BLaER1 (cell line): ENCODE measurements around the gene ABCB9.

Experiments used
- H3K27ac ChIP-seq: shearing (Covaris generic); formaldehyde crosslinking; 2 replicates; pipeline ENCODE4 v1.8.1; 2022
- H3K27me3 ChIP-seq: shearing (Covaris generic); formaldehyde crosslinking; 2 replicates; pipeline ENCODE4 v1.8.1; 2022
- H3K36me3 ChIP-seq: shearing (Covaris generic); formaldehyde crosslinking; 2 replicates; pipeline ENCODE4 v1.8.1; 2022
- H3K4me1 ChIP-seq: shearing (Covaris generic); formaldehyde crosslinking; 2 replicates; pipeline ENCODE4 v1.8.1; 2022
- H3K4me2 ChIP-seq: shearing (Covaris generic); formaldehyde crosslinking; 2 replicates; pipeline ENCODE4 v1.8.1; 2022
- H3K4me3 ChIP-seq: shearing (Covaris generic); formaldehyde crosslinking; 2 replicates; pipeline ENCODE4 v1.8.1; 2022
- H3K9ac ChIP-seq: shearing (Covaris generic); formaldehyde crosslinking; 2 replicates; pipeline ENCODE4 v1.8.1; 2022
- H3K9me3 ChIP-seq: shearing (Covaris generic); formaldehyde crosslinking; 2 replicates; pipeline ENCODE4 v1.8.1; 2022
- H4K20me1 ChIP-seq: shearing (Covaris generic); formaldehyde crosslinking; 2 replicates; pipeline ENCODE4 v1.8.1; 2022
- Cebpa-rat ChIP-seq: shearing (Covaris generic); IDR thresholded peaks from 2 replicates; pipeline ENCODE4 v1.8.1; 2022

The ABCB9 gene

GRCh38 chr12:122882908-122883558, 83.2 kb downstream of the ABCB9 start:
- peak overlapping the region; percentile 65 for H3K9ac ChIP-seq
- H3K4me3 ChIP-seq: peak overlapping the region; percentile 38
- no peaks in the 10 kb centered on the region for H3K27me3 ChIP-seq

GRCh38 chr12:122880668-122881067, 85.6 kb downstream of the ABCB9 start:
- no peak overlapping the region for H3K4me3 ChIP-seq
- peak overlapping the region; percentile 96 for H3K4me2 ChIP-seq
- H3K27ac ChIP-seq: peak overlapping the region; percentile 66
- TF ChIP-seq Cebpa-rat: no peak
- no peaks in the 10 kb centered on the region for H3K27me3 ChIP-seq
- peaks cover 89% of the 10 kb centered on the region for H4K20me1 ChIP-seq
- H3K36me3 ChIP-seq: 0 out of 2 replicates have a peak, but pooled peaks cover 27% of the 10 kb centered on the region
- H3K4me1 ChIP-seq: peaks cover 99% of the 10 kb centered on the region
- peak overlapping the region; percentile 52; the same call in 1 of the 2 replicates for H3K9ac ChIP-seq
- H3K9me3 ChIP-seq: no peaks in the 10 kb centered on the region

More at GRCh38 chr12:122882908-122883558, 83.2 kb downstream of the ABCB9 start:
- no peak for TF ChIP-seq Cebpa-rat
- peak overlapping the region; percentile 96 for H3K4me2 ChIP-seq
- H3K36me3 ChIP-seq: 0 out of 2 replicates have a peak, but pooled peaks cover 22% of the 10 kb centered on the region
- peak overlapping the region; percentile 70 for H3K27ac ChIP-seq
- no peaks in the 10 kb centered on the region for H3K9me3 ChIP-seq
- peaks cover 99% of the 10 kb centered on the region for H3K4me1 ChIP-seq
- H4K20me1 ChIP-seq: peaks cover 85% of the 10 kb centered on the region

- no peaks in the 10 kb centered on the region for H3K9me3 ChIP-seq
- H3K4me3 ChIP-seq: no peak overlapping the region
- peak overlapping the region; percentile 66 for H3K27ac ChIP-seq
- H3K36me3 ChIP-seq: 0 out of 2 replicates have a peak, but pooled peaks cover 27% of the 10 kb centered on the region
- peak overlapping the region; percentile 52; the same call in 1 of the 2 replicates for H3K9ac ChIP-seq
- no peaks in the 10 kb centered on the region for H3K27me3 ChIP-seq
- H4K20me1 ChIP-seq: peaks cover 89% of the 10 kb centered on the region
- H3K4me1 ChIP-seq: peaks cover 100% of the 10 kb centered on the region
- TF ChIP-seq Cebpa-rat: no peak
- H3K4me2 ChIP-seq: peak overlapping the region; percentile 96
Measured at GRCh38 chr12:122880155-122880667, 86.1 kb downstream of the ABCB9 start.
